ENCODE data around the gene CSH1.
"Not testable (repeated sequence)": the region's sequence is repeated elsewhere in the genome, so short reads cannot be mapped to it uniquely, and the experiment has no call there.

Gene CSH1

GRCh38 chr17:63898899-63899798 is 2.8 kb upstream of the CSH1 start:
- not testable (repeated sequence) for DNase-seq

- not testable (repeated sequence) for DNase-seq
Observed at GRCh38 chr17:63894821-63895220, 1.6 kb downstream of the CSH1 start.

- not testable (repeated sequence) for DNase-seq
Observed at GRCh38 chr17:63894021-63894420, 2.4 kb downstream of the CSH1 start.

- not testable (repeated sequence) for DNase-seq
Observed at GRCh38 chr17:63892316-63893037, 3.9 kb downstream of the CSH1 start.

GRCh38 chr17:63889026-63889848 is 7.1 kb downstream of the CSH1 start:
- DNase-seq: not testable (repeated sequence)

GRCh38 chr17:63885119-63885518 is 11.3 kb downstream of the CSH1 start:
- DNase-seq: not testable (repeated sequence)

- not testable (repeated sequence) for DNase-seq
Observed at GRCh38 chr17:63882626-63883126, 13.7 kb downstream of the CSH1 start.

- DNase-seq: no peak
Observed at GRCh38 chr17:63881935-63882601, 14.3 kb downstream of the CSH1 start, which contains the start of gene GH2. GH2 (minus strand) TSS chr17:63881944; CDS start chr17:63881801, 143 bp downstream.

GRCh38 chr17:63881337-63881736 is 15.0 kb downstream of the CSH1 start:
- not testable (repeated sequence) for DNase-seq

- no peak for DNase-seq
Observed at GRCh38 chr17:63880706-63881105, 15.7 kb downstream of the CSH1 start.

- DNase-seq: not testable (repeated sequence)
Observed at GRCh38 chr17:63878413-63878812, 18.0 kb downstream of the CSH1 start.

- DNase-seq: not testable (repeated sequence)
Observed at GRCh38 chr17:63874693-63875092, 21.7 kb downstream of the CSH1 start.

- not testable (repeated sequence) for DNase-seq
Observed at GRCh38 chr17:63874061-63874626, 22.2 kb downstream of the CSH1 start.

GRCh38 chr17:63873577-63873976 is 22.8 kb downstream of the CSH1 start, which contains the start of gene CSH2:
CSH2 (minus strand) TSS chr17:63873677; CDS start chr17:63873614, 63 bp downstream.
- DNase-seq: not testable (repeated sequence)

- DNase-seq: not testable (repeated sequence)
Observed at GRCh38 chr17:63871646-63872365, 24.6 kb downstream of the CSH1 start.

- DNase-seq: not testable (repeated sequence)
Observed at GRCh38 chr17:63870292-63870665, 26.1 kb downstream of the CSH1 start.

- not testable (repeated sequence) for DNase-seq
Observed at GRCh38 chr17:63869491-63870291, 26.7 kb downstream of the CSH1 start.

- not testable (repeated sequence) for DNase-seq
Observed at GRCh38 chr17:63866625-63867024, 29.7 kb downstream of the CSH1 start.

GRCh38 chr17:63859257-63859656 is 37.1 kb downstream of the CSH1 start:
- DNase-seq: no peak

- DNase-seq: not testable (repeated sequence)
Observed at GRCh38 chr17:63856425-63856824, 39.9 kb downstream of the CSH1 start.

Measured in DMS 273 treated with DMSO at 0.1 percent for 48 hours (cell line).